GM10266 (cell line): ENCODE results near the gene GTSF1L.

Source experiments
- DNase-seq: peaks from one replicate; pipeline ENCODE4 v3.0.0; 2012; ENCODE audit errors: extremely low spot score
- CTCF ChIP-seq: IDR thresholded peaks from 2 replicates; pipeline ENCODE4 v1.5.1; 2012; ENCODE audit warnings: mild to moderate bottlenecking, low read depth; ENCODE audit not compliant: control insufficient read depth, insufficient read depth; ENCODE audit errors: missing control alignments

GTSF1L gene

GRCh38 chr20:43731927-43732326, 5.1 kb upstream of the GTSF1L start:
- no peak for TF ChIP-seq CTCF
- DNase-seq: no peak

GRCh38 chr20:43731469-43731868, 4.7 kb upstream of the GTSF1L start:
- DNase-seq: no peak
- no peak for TF ChIP-seq CTCF

GRCh38 chr20:43728686-43729255, 2.0 kb upstream of the GTSF1L start:
- no peak for TF ChIP-seq CTCF
- DNase-seq: no peak

GRCh38 chr20:43727980-43728590, 1.3 kb upstream of the GTSF1L start:
- no peak for DNase-seq
- no peak for TF ChIP-seq CTCF

GRCh38 chr20:43726333-43726732, 469 bp downstream of the GTSF1L start:
- DNase-seq: no peak
- TF ChIP-seq CTCF: no peak

- TF ChIP-seq CTCF: no peak
- DNase-seq: no peak
Measured at GRCh38 chr20:43725666-43726065, 1.1 kb downstream of the GTSF1L start.

- TF ChIP-seq CTCF: no peak
- no peak for DNase-seq
Measured at GRCh38 chr20:43724383-43724782, 2.4 kb downstream of the GTSF1L start.
